CD14-positive monocyte (primary cell): ENCODE data around the gene ZNRF4. TPM values are rescaled to one million over a fixed set of nuclear protein-coding genes. Genes with fewer than 3 reads are reported as not detected.

ENCODE experiments used
- DNase-seq, 3 donors: peaks; one replicate each; pipeline ENCODE4 v3.0.0-alpha.2; 2011 to 2022
- H2AFZ ChIP-seq: 2 replicates; pipeline ENCODE4 v1.6.0; 2012; ENCODE audit warnings: mild to moderate bottlenecking, low read depth, low read length, inconsistent platforms; ENCODE audit not compliant: insufficient read depth, poor library complexity, severe bottlenecking
- H3K27ac ChIP-seq, 2 donors: 1 replicate in 1 of 2; 2 replicates in 1 of 2; pipeline ENCODE4 v1.5.1; 2012 to 2013; ENCODE audit warnings: low read length in 2 of 2, control low read depth in 1 of 2, inconsistent platforms in 1 of 2, low read depth in 1 of 2, mild to moderate bottlenecking in 1 of 2
- H3K27me3 ChIP-seq, 2 donors: one replicate each; pipeline versions ENCODE4 v1.6.0 to v1.6.1; 2011 to 2013; ENCODE audit warnings: low read length in 2 of 2; ENCODE audit not compliant: control insufficient read depth in 2 of 2, insufficient read depth in 2 of 2
- H3K36me3 ChIP-seq, 2 donors: replicated peaks in 1 of 2; 1 replicate in 1 of 2; 2 replicates in 1 of 2; pipeline versions ENCODE4 v1.5.1 to v1.6.1; 2012 to 2013; ENCODE audit warnings: low read length in 2 of 2, control low read depth in 1 of 2, inconsistent platforms in 1 of 2, mild to moderate bottlenecking in 1 of 2; ENCODE audit not compliant: insufficient read depth in 2 of 2, control insufficient read depth in 1 of 2
- H3K4me1 ChIP-seq, 2 donors: 1 replicate in 1 of 2; 2 replicates in 1 of 2; pipeline versions ENCODE4 v1.5.1 to v1.6.1; 2012 to 2013; ENCODE audit warnings: low read length in 2 of 2, control low read depth in 1 of 2, inconsistent platforms in 1 of 2, mild to moderate bottlenecking in 1 of 2, moderate library complexity in 1 of 2; ENCODE audit not compliant: insufficient read depth in 2 of 2, control insufficient read depth in 1 of 2
- H3K4me2 ChIP-seq: replicated peaks from 2 replicates; pipeline ENCODE3; 2012; ENCODE audit warnings: low read length, moderate library complexity, mild to moderate bottlenecking; ENCODE audit not compliant: poor library complexity, severe bottlenecking; ENCODE audit errors: extremely low read depth
- H3K4me3 ChIP-seq, 3 experiments: fragments of 200-600 bp in 1 of 3; sonication (generic) in 1 of 3; replicated peaks in 1 of 3; 1 replicate in 2 of 3; 2 replicates in 1 of 3; pipeline ENCODE4 v1.5.1; 2011 to 2013; ENCODE audit warnings: low read length in 3 of 3, mild to moderate bottlenecking in 3 of 3, control low read depth in 2 of 3, low read depth in 2 of 3, inconsistent platforms in 1 of 3, moderate library complexity in 1 of 3
- H3K79me2 ChIP-seq: 2 replicates; pipeline ENCODE4 v1.6.0; 2012; ENCODE audit warnings: mild to moderate bottlenecking, control low read depth, inconsistent platforms, low read length, moderate library complexity; ENCODE audit not compliant: insufficient read depth
- H3K9ac ChIP-seq: 2 replicates; pipeline ENCODE4 v1.6.0; 2017; ENCODE audit warnings: low read length, mild to moderate bottlenecking; ENCODE audit not compliant: insufficient read depth, poor library complexity, severe bottlenecking
- H3K9me3 ChIP-seq, 2 donors: replicated peaks in 1 of 2; 1 replicate in 1 of 2; 2 replicates in 1 of 2; pipeline versions ENCODE4 v1.5.1 to v1.6.1; 2012 to 2013; ENCODE audit warnings: low read length in 2 of 2, control low read depth in 1 of 2; ENCODE audit not compliant: control insufficient read depth in 1 of 2, insufficient read depth in 1 of 2
- H4K20me1 ChIP-seq: 2 replicates; pipeline ENCODE4 v1.6.0; 2012; ENCODE audit warnings: mild to moderate bottlenecking, low read length, control low read depth, moderate library complexity; ENCODE audit not compliant: insufficient read depth
- H3K27ac Mint-ChIP-seq, 7 donors: one replicate each; pipeline ENCODE4 v1.8.0; 2020; ENCODE audit warnings: mild to moderate bottlenecking in 7 of 7, mixed read lengths in 7 of 7, moderate library complexity in 6 of 7, inconsistent platforms in 2 of 7
- H3K27me3 Mint-ChIP-seq, 3 donors: one replicate each; pipeline ENCODE4 v1.8.0; 2021 to 2022; ENCODE audit warnings: low read depth in 3 of 3, mild to moderate bottlenecking in 3 of 3, mixed read lengths in 3 of 3, moderate library complexity in 3 of 3, inconsistent platforms in 1 of 3
- H3K36me3 Mint-ChIP-seq, 2 donors: one replicate each; pipeline ENCODE4 v1.8.0; 2020; ENCODE audit warnings: mixed read lengths in 2 of 2, inconsistent platforms in 1 of 2, mild to moderate bottlenecking in 1 of 2
- H3K4me1 Mint-ChIP-seq: one replicate; pipeline ENCODE4 v1.8.0; 2020; ENCODE audit warnings: mild to moderate bottlenecking, mixed read lengths
- H3K4me3 Mint-ChIP-seq, 2 donors: one replicate each; pipeline ENCODE4 v1.8.0; 2020; ENCODE audit warnings: mild to moderate bottlenecking in 2 of 2, mixed read lengths in 2 of 2, moderate library complexity in 1 of 2
- H3K9me3 Mint-ChIP-seq, 7 donors: one replicate each; pipeline ENCODE4 v1.8.0; 2020 to 2022; ENCODE audit warnings: mixed read lengths in 7 of 7, mild to moderate bottlenecking in 6 of 7, moderate library complexity in 6 of 7, inconsistent platforms in 2 of 7
- WGBS: methylation state at CpG from one replicate; pipeline ENCODE4 v1.1.5; 2013; ENCODE audit warnings: missing lambda C conversion rate; ENCODE audit not compliant: insufficient coverage; 5-methylcytosine and 5-hydroxymethylcytosine counted together
- intact Hi-C, 2 donors: fragments of 100-400 bp; cut with micrococcal nuclease; formaldehyde crosslinking; loops; one replicate each; pipeline versions ENCODE4 v1.15.0 to v1.15.1; 2023
- polyA plus RNA-seq, 3 donors: library from polyadenylated mRNA; depleted of rRNA in 1 of 3; unstranded in 2 of 3; stranded (reverse) in 1 of 3; fragments of 300-500 nt in 2 of 3; fragments of >200 nt in 1 of 3; fragmentation: Illumina TruSeq in 2 of 3; gene quantifications; 1 replicate in 2 of 3; 2 replicates in 1 of 3; pipeline ENCODE4 v1.2.3, GENCODE V29; 2012 to 2021
- TF ChIP-seq, protein P1 (sequence below): fragments of 200-600 bp; IDR thresholded peaks from one replicate; pipeline ENCODE4 v1.8.0; 2022; ENCODE audit warnings: antibody characterized with exemption, mild to moderate bottlenecking

The ZNRF4 gene
- polyA plus RNA-seq, 3 donors: not detected

- 40% methylated on average over 14 of the region's 22 CpGs for WGBS
These were observed 43.8 kb downstream of the ZNRF4 start for GRCh38 chr19:5498830-5499550.

DNA sequence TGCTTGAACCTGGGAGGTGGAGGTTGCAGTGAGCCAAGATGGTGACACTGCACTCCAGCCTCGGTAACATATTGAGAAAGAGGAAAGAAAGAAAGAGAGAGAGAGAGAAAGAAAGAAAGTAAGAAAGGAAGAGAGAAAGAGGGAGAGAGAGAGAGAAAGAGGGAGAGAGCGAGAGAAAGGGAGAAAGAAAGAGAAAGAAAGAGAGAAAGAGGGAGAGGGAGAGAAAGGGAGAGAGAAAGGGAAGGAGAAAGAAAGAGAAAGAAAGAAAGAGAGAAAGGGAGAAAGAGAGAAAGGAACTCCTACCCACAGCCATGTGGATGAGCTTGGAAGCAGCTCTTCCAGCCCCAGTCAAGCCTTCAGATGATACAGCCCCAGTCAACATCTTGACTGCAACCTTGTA is 46.7 kb downstream of the ZNRF4 start:
- no peak overlapping the region for H3K4me2 ChIP-seq
- no peak overlapping the region for H3K4me3 Mint-ChIP-seq
- peaks cover 18 to 30% (median 23%) of the 10 kb centered on the region in 3 donors for H3K27me3 Mint-ChIP-seq
- no peak overlapping the region for H3K9ac ChIP-seq
- H3K27me3 ChIP-seq: peaks cover 0 to 6% of the 10 kb centered on the region in 2 donors
- peaks cover 35 to 46% of the 10 kb centered on the region in 2 donors for H3K9me3 ChIP-seq
- intact Hi-C loops: no loop called here
- H3K4me1 Mint-ChIP-seq: no peaks in the 10 kb centered on the region
- H3K4me3 ChIP-seq: no peak overlapping the region
- no peaks in the 10 kb centered on the region for H3K36me3 Mint-ChIP-seq
- H3K27ac ChIP-seq: no peak overlapping the region
- no peaks in the 10 kb centered on the region for H3K79me2 ChIP-seq
- H3K36me3 ChIP-seq: no peaks in the 10 kb centered on the region
- H3K9me3 Mint-ChIP-seq: peaks cover 15 to 73% (median 55%) of the 10 kb centered on the region in 7 donors
- TF ChIP-seq, protein P1, sequence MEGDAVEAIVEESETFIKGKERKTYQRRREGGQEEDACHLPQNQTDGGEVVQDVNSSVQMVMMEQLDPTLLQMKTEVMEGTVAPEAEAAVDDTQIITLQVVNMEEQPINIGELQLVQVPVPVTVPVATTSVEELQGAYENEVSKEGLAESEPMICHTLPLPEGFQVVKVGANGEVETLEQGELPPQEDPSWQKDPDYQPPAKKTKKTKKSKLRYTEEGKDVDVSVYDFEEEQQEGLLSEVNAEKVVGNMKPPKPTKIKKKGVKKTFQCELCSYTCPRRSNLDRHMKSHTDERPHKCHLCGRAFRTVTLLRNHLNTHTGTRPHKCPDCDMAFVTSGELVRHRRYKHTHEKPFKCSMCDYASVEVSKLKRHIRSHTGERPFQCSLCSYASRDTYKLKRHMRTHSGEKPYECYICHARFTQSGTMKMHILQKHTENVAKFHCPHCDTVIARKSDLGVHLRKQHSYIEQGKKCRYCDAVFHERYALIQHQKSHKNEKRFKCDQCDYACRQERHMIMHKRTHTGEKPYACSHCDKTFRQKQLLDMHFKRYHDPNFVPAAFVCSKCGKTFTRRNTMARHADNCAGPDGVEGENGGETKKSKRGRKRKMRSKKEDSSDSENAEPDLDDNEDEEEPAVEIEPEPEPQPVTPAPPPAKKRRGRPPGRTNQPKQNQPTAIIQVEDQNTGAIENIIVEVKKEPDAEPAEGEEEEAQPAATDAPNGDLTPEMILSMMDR: no peak
- 93% methylated on average over 2 of the region's 2 CpGs for WGBS
- H2AFZ ChIP-seq: no peak overlapping the region
- no peak for DNase-seq
- no peaks in the 10 kb centered on the region for H4K20me1 ChIP-seq
- no peak overlapping the region for H3K27ac Mint-ChIP-seq
- H3K4me1 ChIP-seq: no peaks in the 10 kb centered on the region

More at GRCh38 chr19:5498830-5499550, 43.8 kb downstream of the ZNRF4 start:
- TF ChIP-seq, protein P1: no peak
- no peak overlapping the region for H3K4me2 ChIP-seq
- H3K27me3 Mint-ChIP-seq: peaks cover 24 to 45% (median 36%) of the 10 kb centered on the region in 3 donors
- H4K20me1 ChIP-seq: no peaks in the 10 kb centered on the region
- intact Hi-C loops: no loop called here
- H3K9me3 Mint-ChIP-seq: peaks cover 10 to 54% (median 39%) of the 10 kb centered on the region in 7 donors
- H3K27ac Mint-ChIP-seq: no peak overlapping the region
- H3K4me1 Mint-ChIP-seq: no peaks in the 10 kb centered on the region
- peaks cover 0 to 13% of the 10 kb centered on the region in 2 donors for H3K27me3 ChIP-seq
- no peak overlapping the region for H3K4me3 ChIP-seq
- no peaks in the 10 kb centered on the region for H3K79me2 ChIP-seq
- no peak for DNase-seq
- H3K36me3 ChIP-seq: no peaks in the 10 kb centered on the region
- H3K36me3 Mint-ChIP-seq: no peaks in the 10 kb centered on the region
- no peak overlapping the region for H2AFZ ChIP-seq
- H3K4me3 Mint-ChIP-seq: peak overlapping the region in 1 of 2 donors; percentile 12
- H3K4me1 ChIP-seq: no peaks in the 10 kb centered on the region
- no peak overlapping the region for H3K27ac ChIP-seq
- H3K9me3 ChIP-seq: peaks cover 27 to 37% of the 10 kb centered on the region in 2 donors
- no peak overlapping the region for H3K9ac ChIP-seq
